ENCODE results near the gene ZBTB1. TPM values are rescaled to one million over a fixed set of nuclear protein-coding genes. Genes with fewer than 3 reads are reported as not detected.
"Not testable (repeated sequence)": the region's sequence is repeated elsewhere in the genome, so short reads cannot be mapped to it uniquely, and the experiment has no call there.

ZBTB1 gene
- total RNA-seq, 4 donors from 2014 or later, result 16.1 to 126 (median 82.4) TPM

DNA sequence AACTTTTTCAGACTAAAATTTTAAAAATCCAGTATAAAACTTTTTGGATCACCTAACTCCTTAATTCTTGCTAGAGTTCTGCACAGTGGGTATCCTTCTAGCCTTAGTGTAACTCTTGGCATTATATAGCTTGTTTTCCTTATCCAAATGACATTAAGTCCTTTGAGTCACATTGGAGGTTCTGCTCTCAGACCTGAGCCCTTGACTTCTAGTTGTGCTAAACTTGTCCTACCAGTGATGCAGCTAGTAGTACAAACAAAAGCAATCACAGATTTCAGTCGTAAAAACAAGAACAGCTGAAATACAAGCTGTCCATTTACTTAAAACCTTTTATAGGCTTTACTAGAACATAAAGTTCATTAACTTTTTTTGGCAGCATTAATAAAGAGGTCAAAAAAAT is 10.5 kb downstream of the ZBTB1 start:
- H3K36me3 ChIP-seq, result no peaks in the 10 kb centered on the region
- no peak for TF ChIP-seq POLR2A (IDR thresholded peaks at IDR 0.05)
- TF ChIP-seq, protein P1, sequence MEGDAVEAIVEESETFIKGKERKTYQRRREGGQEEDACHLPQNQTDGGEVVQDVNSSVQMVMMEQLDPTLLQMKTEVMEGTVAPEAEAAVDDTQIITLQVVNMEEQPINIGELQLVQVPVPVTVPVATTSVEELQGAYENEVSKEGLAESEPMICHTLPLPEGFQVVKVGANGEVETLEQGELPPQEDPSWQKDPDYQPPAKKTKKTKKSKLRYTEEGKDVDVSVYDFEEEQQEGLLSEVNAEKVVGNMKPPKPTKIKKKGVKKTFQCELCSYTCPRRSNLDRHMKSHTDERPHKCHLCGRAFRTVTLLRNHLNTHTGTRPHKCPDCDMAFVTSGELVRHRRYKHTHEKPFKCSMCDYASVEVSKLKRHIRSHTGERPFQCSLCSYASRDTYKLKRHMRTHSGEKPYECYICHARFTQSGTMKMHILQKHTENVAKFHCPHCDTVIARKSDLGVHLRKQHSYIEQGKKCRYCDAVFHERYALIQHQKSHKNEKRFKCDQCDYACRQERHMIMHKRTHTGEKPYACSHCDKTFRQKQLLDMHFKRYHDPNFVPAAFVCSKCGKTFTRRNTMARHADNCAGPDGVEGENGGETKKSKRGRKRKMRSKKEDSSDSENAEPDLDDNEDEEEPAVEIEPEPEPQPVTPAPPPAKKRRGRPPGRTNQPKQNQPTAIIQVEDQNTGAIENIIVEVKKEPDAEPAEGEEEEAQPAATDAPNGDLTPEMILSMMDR (IDR thresholded peaks at IDR 0.05), result no peak
- H3K27ac ChIP-seq, result no peak overlapping the region
- no peak overlapping the region for H3K4me3 ChIP-seq
- intact Hi-C loops (cut with DNase I; ENCODE audit: low total_unique reads), result no loop called here
- H3K9me3 ChIP-seq, result no peaks in the 10 kb centered on the region
- DNase-seq, result no peak
- no peaks in the 10 kb centered on the region for H3K4me1 ChIP-seq
- no peaks in the 10 kb centered on the region for H3K27me3 ChIP-seq

DNA sequence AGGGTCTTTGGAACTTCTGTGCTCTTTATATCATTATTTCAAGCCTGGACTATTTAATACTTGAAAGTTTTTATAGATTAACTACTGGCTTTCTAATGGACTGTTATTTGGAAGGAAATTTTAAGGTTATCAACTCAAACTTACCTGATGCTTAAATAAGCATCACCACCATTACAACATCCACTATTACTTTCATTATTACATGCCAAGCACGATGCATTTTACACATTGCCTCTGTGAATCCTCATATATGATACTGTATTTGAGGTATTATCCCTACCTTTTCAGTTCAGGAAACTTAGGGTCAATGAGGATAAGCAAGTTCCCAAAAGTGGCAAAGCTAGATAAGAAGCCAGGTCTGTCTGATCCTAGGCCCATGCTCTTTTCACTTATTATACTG is 12.4 kb downstream of the ZBTB1 start:
- intact Hi-C loops (cut with DNase I; ENCODE audit: low total_unique reads), result no loop called here
- Histone ChIP-seq H3K4me1 (no peaks in the 10 kb centered on the region), H3K27me3 (no peaks in the 10 kb centered on the region), H3K36me3 (no peaks in the 10 kb centered on the region), H3K9me3 (no peaks in the 10 kb centered on the region), H3K27ac (no peak overlapping the region), H3K4me3 (no peak overlapping the region)
- no peak for DNase-seq
- no peak for TF ChIP-seq POLR2A (IDR thresholded peaks at IDR 0.05)
- TF ChIP-seq, protein P1 (IDR thresholded peaks at IDR 0.05), result no peak

DNA sequence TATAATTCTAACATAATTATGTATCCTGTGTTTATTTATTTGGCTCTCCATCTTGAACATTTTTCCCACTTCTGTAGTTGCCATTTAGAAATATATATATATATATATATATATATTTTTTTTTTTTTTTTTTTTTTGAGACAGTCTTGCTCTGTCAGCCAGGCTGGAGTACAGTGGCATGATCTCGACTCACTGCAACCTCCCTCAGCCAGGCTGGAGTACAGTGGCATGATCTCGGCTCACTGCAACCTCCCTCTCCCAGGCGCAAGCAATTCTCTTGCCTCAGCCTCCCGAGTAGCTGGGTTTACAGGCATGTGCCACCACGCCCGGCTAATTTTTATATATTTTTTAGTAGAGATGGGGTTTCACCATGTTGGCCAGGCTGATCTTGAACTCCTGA is 13.1 kb downstream of the ZBTB1 start:
- H3K9me3 ChIP-seq; H3K4me3 ChIP-seq; intact Hi-C loops (cut with DNase I; ENCODE audit: low total_unique reads); H3K36me3 ChIP-seq; H3K27ac ChIP-seq; H3K27me3 ChIP-seq; H3K4me1 ChIP-seq; DNase-seq: not testable (repeated sequence)

DNA sequence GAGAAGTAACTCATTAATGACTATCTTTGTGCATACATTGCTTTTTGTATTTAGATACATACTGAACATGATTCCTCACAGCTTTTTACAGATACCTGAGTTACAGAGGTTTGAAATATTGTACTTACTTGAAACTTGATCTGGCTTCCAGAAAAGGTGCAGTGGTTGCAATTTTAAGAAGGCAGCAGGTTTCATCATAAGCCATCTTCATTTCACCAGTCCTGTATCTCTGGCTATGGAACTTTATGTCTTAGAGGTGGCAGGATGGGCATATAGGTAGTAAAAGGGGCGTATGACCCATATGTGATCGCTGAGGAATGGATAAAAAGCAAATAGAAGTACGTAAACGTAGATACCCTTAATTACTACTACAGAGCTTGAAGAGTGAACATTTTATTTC is 13.7 kb downstream of the ZBTB1 start:
- TF ChIP-seq, protein P1 (IDR thresholded peaks at IDR 0.05), result no peak
- TF ChIP-seq POLR2A (IDR thresholded peaks at IDR 0.05), result no peak
- intact Hi-C loops (cut with DNase I; ENCODE audit: low total_unique reads), result no loop called here
- no peaks in the 10 kb centered on the region for H3K36me3 ChIP-seq

DNA sequence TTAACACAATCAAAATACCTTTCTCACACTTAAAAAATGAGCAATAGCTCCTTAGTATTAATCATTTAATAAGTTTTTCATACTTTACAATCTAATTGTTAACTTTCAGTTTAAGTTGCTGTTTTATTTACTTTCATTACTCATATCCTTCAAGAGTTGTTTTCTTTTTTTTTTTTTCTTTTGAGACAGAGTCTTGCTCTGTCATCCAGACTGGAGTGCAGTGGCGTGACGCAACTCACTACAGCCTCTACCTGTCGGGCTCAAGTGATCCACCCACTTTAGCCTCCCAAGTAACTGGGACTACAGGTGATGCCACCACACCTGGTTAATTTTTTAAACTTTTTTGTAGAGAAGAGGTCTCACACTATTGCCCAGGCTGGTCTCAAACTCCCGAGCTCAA is 16.1 kb downstream of the ZBTB1 start:
- intact Hi-C loops (cut with DNase I; ENCODE audit: low total_unique reads), result no loop called here
- TF ChIP-seq, protein P1 (IDR thresholded peaks at IDR 0.05), result no peak
- no peak for TF ChIP-seq POLR2A (IDR thresholded peaks at IDR 0.05)
- Histone ChIP-seq H3K4me3 (no peak overlapping the region), H3K27ac (no peak overlapping the region), H3K9me3 (no peaks in the 10 kb centered on the region), H3K27me3 (no peaks in the 10 kb centered on the region), H3K36me3 (no peaks in the 10 kb centered on the region), H3K4me1 (no peaks in the 10 kb centered on the region)
- no peak for DNase-seq

More for the DNA sequence above, 13.7 kb downstream of the ZBTB1 start:
- no peaks in the 10 kb centered on the region for H3K9me3 ChIP-seq
- DNase-seq, result no peak
- H3K4me1 ChIP-seq, result no peaks in the 10 kb centered on the region
- no peak overlapping the region for H3K4me3 ChIP-seq
- no peak overlapping the region for H3K27ac ChIP-seq
- H3K27me3 ChIP-seq, result no peaks in the 10 kb centered on the region
